ENCODE results near the gene PRRG2. TPM values are rescaled to one million over a fixed set of nuclear protein-coding genes. Genes with fewer than 3 reads are reported as not detected.
"Not testable (repeated sequence)": the region's sequence is repeated elsewhere in the genome, so short reads cannot be mapped to it uniquely, and the experiment has no call there.

The PRRG2 gene
- polyA plus RNA-seq, 12 donors = 0.17 to 3.1 (median 0.61) TPM; not detected in 2

DNA sequence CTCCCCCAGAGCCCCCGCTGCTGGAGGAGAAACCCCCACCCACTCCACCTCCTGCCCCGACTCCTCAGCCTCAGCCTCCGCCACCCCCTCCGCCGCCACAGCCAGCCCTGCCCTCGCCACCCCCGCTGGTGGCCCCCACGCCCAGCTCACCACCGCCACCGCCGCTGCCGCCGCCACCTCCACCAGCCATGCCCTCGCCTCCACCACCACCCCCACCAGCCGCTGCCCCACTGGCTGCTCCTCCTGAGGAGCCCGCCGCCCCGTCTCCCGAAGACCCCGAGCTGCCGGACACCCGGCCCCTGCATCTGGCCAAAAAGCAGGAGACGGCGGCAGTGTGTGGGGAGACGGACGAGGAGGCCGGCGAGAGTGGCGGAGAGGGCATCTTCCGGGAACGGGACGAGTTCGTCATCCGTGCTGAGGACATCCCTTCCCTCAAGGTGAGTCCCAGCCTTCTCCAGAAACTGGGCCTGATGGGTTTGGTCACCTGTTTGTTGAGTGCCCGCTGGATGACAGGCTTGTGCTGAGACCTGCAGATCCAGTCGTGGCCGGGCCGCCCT lies 20.4 kb downstream of the PRRG2 start:
- no peak for DNase-seq

DNA sequence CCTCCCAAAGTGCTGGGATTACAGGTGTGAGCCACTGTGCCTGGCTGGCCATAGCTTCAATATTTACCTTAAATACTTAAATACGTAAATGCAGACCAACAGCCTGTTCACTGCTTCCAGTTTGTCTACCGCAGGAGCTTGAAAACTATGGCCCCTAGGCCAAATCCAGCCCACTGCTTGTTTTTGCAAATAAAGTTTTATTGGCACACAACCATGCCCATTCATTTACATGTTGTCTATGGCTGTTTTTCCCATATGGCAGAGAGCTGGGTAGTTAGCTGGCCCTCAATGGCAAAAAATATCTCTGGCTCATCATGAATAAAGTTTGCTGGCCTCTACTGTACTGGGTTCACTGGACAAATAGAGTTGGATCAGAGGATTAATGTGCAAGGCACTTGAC lies 21.7 kb downstream of the PRRG2 start:
- no peak for DNase-seq

DNA sequence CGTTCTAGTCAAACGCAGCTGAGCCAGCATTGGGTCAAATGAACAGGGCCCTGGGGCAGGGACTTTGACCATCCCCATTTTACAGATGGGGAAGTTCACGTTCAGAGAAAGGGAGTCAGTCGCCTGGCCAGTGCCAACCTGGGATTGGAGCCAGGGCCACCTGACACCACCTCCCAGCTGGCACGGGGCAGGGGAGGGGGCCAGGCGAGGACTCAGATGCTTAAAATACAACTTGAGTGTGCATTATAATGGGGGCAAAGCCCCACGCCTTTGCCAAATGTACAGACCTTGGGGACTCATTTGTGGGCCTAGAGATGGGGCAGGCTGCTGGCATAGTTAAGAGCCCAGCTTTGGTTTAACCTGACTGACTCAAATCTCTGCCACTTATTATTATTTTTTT lies 24.5 kb downstream of the PRRG2 start:
- no peak for DNase-seq

DNA sequence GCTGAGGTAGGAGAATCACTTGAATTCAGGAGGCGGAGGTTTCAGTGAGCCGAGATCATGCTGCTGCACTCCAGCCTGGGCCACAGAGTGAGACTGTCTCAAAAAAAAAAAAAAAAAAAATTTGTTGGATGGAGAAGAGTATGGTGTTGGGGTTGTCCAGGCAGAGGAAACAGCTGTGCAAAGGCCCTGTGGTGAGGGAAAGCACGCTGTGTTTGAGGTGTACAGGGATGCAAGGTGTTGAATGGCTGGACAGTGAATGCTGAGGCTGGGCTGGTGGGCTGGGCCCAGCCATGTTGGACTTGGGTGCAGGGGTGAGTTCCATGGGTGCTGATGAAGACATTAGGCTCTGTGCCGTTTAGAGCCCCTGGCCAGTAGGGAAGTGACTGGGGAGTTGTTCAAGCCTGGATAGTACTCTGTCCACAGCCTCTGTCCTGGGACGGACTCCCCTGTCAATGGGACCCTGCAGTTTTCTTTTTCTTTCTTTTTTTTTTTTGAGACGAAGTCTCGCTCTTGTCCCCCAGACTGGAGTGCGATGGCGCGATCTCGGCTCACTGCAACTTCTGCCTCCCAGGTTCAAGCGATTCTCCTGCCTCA lies 28.5 kb downstream of the PRRG2 start:
- DNase-seq = no peak

DNA sequence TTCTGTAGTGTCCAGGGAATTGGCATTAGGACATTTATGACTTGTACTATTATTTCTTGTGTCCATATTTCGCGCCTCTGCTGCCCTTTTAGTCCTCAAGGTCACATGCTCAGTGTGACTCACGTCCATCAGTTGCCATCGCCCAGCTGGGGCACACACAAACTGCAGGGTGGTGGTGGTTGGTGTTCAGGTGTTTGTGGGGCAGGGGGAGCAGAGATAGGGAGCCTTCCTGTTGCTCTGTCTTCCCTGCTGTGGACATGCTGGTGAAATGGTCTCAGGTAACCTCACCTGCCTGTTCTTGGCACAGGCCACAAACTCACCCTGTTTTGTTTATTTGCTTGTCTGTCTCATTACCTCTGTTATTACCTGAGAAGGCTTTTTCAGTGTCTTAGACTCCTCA lies 32.3 kb downstream of the PRRG2 start:
- no peak for DNase-seq

DNA sequence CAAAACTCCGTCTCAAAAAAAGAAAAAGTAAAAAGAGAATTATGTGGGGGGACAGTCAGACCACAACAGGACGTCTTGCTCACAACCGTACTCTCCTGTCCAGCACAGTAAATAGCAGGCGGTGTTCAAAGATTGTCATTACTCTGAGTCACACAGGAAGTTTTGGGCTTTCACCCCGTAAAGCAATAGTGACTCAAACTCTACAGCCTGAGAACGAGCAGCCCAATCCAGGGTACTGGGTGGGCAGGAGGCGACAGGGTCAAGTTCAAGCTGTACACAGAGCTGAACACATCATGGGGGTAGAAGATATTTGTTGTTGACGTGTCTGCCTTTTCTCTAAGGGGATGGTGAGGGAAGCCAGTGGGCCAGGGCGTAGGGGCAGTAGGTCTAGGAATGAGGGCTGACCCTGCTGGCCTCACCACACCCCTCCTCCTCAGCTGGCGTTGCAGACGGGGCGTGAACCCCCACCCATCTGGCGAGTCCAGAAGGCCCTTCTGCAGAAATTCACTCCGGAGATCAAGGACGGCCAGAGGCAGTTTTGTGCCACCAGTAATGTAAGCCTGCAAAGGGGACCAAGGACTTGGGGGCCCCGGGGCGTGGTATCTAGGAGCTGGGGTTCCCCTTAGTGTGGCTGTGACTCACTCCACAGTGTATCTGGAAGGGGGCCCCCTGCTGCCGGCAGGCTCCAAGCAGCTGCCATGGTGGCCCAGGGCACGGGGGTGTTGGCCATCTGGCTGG lies 33.1 kb downstream of the PRRG2 start:
- DNase-seq = no peak

DNA sequence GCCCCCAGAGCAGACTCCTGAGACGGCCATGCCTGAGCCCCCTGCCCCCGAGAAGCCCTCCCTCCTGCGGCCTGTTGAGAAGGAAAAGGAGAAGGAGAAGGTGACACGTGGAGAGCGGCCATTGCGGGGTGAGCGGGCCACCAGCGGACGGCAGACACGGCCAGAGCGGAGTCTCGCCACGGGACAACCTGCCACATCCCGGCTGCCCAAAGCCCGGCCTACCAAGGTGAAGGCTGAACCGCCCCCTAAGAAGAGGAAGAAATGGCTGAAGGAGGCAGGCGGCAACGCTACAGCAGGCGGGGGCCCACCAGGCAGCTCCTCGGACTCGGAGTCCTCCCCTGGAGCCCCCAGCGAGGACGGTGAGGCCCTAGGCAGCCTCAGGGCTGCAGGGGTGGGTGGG lies 34.7 kb downstream of the PRRG2 start:
- no peak for DNase-seq

DNA sequence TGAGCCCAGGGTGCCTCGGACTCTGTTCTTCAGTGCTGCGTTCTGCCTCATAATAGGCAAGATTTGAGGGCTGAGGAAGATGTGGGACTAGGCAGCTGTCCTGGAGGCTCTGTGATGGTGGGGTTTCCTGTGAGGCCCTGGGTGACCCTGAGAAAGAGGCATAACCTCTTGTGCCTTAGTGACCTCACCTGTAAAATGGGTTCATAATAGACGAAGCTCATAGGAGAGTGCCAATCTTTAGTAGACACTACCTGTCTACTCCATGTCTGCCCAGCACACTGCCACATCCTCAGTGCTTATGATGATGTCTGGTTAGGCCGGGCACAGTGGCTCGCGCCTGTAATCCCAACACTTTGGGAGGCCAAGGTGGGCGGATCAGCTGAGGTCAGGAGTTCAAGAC lies 35.4 kb downstream of the PRRG2 start:
- no peak for DNase-seq

DNA sequence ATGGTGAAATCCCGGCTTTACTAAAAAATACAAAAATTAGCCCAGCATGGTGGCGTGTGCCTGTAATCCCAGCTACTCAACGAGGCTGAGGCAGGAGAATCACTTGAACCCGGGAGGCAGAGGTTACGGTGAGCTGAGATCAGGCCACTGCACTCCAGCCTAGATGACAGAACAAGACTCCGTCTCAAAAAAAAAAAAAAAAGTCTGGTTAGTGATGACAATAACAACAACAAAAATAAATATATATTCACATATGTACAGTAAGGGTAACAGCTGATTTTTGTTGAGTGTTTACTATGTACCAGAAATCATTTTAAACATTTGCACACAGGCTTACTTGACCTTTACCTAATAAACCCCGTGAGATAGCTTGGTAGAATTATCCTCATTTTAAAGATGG lies 35.8 kb downstream of the PRRG2 start:
- no peak for DNase-seq

DNA sequence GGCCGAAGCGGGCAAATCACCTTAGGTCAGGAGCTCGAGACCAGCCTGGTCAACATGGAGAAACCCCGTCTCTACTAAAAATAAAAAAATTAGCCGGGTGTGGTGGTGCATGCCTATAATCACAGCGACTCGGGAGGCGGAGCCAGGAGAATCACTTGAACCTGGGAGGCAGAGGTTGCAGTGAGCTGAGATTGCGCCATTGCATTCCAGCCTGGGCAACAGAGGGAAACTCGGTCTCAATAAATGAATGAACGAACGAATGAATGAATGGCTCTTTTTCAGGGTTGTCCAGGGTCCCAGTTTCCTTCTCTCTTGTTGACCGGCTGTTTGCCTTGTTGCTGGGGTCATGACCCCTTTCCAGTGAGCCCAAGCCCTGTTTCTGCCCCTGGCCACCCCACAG lies 36.7 kb downstream of the PRRG2 start:
- not testable (repeated sequence) for DNase-seq

DNA sequence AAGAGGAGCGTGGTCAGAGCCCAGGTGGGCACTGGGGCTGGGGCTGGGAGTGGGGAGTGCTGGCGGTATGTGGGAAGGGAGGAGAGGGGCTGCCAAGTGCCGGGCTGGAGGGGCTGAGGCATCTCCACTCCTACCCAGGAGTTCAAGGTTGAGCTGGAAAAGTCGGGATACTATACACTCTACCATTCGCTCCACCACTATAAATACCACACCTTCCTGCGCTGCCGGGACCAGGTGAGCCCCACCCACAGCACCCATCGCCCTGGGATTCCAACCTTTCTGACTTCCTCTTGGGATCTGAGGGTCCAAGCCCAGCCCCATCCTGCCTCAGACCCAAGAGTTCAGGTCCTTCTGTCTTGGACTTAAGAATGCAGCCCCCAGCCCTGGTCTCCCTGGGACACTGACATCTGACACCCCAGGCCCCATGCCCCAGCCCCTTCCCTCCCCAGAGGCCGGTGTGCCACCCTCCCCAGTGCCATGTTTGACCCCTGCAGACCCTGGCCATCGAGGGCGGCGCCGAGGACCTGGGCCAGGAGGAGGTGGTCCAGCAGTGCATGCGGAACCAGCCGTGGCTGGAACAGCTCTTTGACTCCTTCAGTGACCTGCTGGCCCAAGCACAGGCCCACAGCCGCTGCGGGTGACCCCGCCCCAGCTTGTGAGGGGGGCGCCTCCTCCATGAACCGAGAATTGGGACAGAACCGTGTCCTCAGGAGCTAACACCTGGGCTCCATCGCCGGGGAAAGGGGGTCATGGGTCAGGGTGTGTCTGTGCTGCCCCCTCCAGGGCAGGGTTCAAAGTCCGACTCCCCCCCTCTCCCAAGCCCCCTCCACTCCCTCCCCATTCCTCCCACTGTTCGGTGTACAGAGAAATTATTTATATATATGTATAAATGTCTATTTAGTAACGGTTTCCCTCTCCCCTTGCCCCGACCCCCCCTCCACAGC lies 44.1 kb downstream of the PRRG2 start:
- DNase-seq = no peak

DNA sequence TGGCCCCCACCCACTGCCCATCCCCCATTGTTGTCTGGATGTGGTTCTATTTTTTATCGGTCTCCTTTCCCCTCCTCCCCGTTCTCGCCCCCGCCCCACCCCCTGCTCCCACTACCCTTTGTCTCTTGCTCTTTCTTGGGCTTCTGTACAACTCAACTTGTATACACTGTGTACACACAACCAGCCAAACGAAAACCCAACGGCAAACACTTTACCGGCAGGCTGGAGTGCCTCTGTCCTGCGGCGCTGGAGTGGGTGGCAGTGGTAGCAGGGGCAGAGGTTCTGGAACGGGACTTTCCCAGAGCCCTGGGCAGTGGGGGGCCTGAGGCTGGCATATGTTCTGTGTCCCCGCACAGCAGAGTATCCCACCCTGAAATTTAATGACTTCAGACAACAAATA lies 45.1 kb downstream of the PRRG2 start:
- DNase-seq = no peak

DNA sequence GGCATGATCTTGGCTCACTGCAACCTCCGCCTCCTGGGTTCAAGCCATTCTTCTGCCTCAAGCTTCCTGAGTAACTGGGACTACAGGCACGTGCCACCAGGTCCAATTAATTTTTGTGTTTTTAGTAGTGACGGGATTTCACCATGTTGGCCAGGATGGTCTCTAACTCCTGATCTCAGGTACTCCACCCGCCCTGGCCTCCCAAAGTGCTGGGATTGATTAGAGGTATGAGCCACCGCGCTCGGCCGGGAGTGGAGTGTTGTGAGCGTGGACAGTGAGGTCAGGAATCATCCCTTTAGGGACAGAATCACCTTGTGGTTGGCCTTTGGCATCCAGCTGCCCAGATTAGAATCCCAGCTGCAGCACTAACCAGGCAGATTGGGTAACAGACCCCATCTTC lies 48.5 kb downstream of the PRRG2 start:
- DNase-seq = no peak

DNA sequence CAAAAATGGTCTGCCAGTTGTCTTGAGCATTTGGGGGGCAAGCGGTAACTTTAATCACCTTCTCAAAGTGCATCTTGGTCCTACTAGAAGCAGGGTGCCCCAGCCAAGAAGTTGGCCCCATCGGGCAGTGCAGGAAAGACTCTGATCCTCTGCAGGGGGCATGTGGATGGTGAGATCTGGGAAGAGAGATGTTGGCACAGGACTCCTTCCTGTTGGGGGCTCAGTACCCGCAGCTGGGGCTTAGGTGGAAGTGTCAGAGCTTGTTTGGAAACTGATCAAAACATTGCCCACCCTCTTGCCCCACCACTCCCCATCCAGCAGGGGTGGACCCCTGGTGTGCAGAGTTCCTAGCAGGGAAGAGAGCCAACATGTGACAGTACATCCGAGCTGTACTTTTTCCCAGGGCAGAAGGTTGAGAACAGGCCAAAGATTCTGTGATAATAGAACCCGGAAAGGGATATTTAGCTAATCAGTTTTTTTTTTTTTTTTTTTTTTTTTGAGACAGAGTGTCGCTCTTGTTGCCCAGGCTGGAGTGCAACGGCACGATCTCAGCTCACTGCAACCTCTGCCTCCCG lies 50.0 kb downstream of the PRRG2 start:
- DNase-seq = no peak

DNA sequence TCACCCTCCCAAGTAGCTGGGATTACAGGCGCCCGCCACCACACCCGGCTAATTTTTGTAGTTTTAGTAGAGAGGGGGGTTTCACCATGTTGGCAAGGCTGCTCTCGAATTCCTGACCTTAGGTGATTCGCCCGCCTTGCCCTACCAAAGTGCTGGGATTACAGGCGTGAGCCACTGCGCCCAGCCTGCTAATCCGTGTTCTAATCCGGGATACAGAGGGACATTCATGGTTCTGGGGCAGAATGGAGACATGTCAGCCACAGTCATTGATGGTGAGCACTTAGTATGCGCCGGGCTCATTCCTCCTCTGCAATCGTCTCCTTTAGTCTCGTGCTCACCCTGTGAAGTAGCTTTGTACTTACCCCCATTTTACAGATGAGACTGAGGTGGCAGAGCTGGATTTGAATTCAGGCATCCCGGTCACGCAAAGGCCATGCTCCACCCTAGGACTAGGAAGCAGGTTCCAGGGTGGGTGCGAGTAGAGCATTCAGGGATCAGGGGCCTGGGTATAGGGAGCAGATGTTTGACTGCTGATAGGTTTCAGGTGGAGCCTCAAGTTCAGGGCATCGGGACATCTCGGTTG lies 50.6 kb downstream of the PRRG2 start:
- DNase-seq = no peak

DNA sequence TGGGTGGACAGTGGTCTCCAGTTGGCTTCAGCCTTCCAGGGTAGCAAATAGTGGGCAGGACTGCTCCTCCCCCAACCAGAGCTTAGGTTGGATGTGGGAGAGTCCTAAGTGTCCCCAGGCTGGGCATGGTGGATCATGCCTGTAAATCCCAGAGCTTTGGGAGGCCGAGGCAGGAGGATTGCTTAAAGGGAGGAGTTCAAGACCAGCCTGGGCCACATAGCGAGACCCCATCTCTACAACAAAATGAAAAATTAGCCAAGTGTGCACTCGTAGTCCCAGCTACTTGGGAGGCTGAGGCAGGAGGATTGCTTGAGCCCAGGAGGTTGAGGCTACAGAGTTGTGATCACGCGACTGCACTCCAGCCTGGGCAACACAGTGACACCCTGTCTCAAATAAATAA lies 51.5 kb downstream of the PRRG2 start:
- DNase-seq = no peak

DNA sequence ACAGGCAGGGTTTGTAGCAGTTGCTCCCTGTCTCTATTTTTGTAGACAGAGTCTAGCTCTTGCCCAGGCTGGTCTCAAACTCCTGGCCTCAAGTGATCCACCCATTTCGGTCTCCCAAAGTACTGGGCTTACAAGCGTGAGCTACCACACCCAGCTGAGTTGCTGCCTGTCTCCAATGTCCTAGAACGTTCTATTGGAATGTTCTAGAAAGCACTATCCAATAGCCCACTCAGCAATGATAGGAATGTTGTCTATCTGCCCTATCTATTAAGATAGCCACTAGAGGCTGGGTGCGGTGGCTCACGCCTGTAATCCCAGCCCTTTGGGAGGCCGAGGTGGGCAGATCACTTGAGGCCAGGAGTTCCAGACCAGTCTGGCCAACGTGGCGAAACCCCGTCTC lies 52.2 kb downstream of the PRRG2 start:
- DNase-seq = not testable (repeated sequence)

DNA sequence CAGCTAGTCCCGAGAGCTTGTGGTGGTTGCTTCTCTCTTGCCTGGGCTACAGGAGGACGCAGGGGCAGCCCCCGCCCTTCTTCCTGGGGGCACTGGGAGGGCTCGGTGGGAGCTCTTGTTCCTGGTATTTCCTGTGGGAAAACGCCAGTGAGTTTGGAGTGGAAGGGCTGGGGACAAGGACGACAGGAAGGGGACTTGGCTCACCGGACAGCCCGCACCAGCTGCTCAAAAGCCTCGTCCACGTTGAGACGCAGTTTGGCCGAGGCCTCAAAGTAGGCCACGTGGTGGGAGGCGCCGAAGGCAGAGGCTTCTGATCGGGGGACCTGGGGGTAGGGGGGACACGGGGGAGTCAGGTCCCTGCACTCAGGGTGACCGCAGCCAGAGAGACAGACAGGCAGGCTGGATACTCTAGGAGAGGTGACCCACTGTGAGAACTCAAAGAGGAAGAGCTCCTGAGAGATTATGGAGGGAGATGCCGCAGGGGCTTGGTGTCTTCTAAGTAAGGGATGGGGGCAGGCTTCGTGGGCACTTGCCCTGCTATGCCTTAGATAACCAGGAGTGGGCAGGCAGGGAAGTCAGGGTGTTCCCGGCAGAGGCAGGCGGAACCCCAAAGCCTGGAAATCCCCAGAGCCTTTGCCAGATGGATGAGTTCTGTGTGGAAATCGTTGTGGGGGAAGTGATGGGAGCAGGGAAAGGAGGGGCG lies 54.6 kb downstream of the PRRG2 start:
- no peak for DNase-seq

DNA sequence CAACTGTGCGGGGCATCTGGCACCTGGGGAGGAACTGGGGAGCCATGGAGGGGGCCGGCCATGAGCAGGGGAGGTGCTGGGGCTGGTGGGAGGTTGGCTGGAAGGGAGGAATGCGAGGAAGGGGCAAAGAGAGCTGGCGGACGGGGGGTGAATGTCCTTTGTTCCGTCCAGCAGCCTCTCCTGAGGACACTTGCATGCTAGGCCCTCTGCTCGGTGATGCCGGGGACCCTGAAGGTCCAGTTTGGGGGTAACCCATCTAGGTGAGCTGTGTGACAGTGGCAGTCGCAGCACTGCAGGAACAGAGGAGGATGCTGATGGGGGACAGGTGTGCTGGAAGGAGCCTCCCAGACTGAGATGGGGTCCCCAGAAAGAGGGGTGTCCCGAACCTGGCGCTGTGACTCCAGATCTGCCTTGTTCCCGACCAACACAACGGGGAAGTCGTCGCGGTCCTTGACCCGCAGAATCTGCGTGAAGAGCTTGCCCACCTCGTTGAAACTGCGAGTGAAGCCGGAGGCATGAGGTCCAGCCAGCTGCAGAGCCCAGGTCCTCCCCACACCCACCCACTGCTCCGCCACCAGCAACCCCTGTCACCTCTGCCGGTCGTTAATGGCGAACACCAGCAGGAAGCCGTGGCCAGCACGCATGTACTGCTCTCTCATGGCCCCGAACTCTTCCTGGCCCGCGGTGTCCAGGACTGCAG lies 55.3 kb downstream of the PRRG2 start:
- DNase-seq = no peak
